Stimulated activated CD8-positive, alpha-beta memory T cell treated with anti-CD3 and anti-CD28 coated beads, Interleukin-12 subunit alpha, Interleukin-12 subunit beta, amount 100 ng/mL, for 1 hour (primary cell): ENCODE results near the gene XRN1.
"Not testable (repeated sequence)": the region's sequence is repeated elsewhere in the genome, so short reads cannot be mapped to it uniquely, and the experiment has no call there.

Source experiments
- DNase-seq: peaks from one replicate; pipeline ENCODE4 v3.0.0-alpha.2; 2020; ENCODE audit warnings: low read depth

Gene XRN1

DNA sequence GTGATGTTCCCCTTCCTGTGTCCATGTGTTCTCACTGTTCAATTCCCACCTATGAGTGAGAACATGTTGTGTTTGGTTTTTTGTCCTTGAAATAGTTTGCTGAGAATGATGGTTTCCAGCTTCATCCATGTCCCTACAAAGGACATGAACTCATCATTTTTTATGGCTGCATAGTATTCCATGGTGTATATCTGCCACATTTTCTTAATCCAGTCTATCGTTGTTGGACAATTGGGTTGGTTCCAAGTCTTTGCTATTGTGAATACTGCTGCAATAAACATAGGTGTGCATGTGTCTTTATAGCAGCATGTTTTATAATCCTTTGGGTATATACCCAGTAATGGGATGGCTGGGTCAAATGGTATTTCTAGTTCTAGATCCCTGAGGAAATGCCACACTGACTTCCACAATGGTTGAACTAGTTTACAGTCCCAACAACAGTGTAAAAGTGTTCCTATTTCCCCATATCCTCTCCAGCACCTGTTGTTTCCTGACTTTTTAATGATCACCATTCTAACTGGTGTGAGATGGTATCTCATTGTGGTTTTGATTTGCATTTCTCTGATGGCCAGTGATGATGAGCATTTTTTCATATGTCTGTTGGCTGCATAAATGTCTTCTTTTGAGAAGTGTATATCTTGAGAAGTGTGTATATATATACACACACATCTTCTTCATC, 123.4 kb downstream of the XRN1 start:
- DNase-seq = not testable (repeated sequence)

DNA sequence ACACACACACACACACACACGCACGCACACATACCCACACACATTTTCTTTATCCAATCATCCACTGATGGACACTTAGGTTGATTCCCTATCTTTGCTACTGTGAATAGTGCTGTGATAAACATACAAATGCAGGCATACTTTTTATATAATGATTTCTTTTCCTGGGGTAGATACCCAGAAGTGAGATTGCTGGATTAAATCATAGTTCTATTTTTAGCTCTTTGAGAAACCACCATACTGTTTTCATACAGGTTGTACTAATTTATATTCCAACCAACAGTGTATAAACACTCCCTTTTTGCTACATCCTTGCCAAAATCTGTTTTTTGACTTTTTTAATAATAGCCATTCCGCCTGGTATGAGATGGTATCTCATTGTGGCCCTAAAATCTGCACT, 127.9 kb downstream of the XRN1 start:
- no peak for DNase-seq

DNA sequence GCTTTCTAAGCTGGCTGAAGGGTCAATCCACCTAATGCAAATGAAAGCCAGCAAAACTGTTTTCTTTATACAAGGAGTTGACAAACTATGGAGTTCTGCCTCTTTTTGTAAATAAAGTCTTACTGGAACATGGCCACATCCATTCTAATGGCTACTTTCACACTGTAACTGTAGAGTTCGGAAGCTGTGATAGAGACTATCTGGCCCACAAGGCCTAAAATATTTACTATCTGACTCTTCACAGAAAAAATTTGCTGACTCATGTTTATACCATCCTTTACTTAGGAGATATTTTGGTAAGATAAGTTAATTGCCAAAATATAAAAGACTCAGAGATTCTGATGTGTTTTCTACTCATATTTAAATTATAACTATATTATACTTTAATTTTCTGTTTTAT, 128.7 kb downstream of the XRN1 start:
- no peak for DNase-seq

DNA sequence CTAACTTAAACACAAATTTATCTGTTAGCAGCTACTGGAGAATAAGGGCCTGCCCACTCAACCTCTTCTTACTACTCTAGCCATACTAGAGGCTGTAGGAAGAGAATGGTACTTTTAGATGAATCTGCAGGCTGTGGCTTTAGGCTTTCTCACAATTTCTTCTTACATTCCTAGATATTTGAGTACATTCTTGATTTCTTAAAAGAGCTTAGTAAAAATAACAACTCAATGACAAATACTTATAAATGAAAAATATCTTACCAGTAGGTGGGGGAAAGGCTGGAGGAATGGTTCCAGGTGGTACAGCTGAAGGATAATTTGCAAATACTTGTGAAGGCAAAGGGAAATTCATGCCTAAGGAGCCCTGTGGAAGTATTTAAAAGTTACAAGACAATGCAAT, 129.5 kb downstream of the XRN1 start:
- no peak for DNase-seq

DNA sequence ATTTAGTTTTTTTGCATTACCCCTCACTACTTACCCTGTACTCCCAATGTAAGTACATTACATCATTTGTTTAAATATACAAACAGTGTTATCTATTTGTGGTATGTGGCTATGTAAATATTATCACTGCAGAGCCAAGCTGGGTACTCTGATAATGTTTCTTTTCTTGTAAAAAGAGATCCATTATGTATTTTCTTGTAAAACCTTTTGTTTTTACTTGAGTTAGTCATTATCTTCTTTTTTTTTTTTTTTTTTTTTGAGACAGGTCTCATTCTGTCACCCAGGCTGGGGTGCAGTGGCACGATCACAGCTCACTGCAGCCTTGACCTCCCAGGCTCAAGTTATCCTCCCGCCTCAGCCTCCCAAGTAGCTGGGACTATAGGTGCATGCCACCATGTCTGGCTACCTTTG, 131.9 kb downstream of the XRN1 start:
- not testable (repeated sequence) for DNase-seq

DNA sequence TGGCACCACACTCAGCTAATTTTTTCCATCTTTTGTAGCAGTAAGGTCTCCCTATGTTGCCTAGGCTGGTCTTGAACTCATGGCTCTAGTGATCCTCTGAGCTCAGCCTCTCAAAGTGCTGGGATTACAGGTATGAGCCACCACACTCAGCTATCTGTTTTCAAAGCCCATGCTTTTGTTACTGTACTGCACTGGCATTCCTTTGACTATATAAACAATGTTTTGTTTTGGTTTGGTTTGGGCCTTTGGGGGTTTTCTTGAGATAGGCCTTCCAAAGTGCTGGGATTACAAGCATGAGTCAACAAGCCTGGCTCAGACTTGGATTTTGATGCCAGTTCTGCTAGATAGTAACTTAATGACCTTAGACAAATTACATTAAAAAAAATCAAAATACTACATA, 132.8 kb downstream of the XRN1 start:
- no peak for DNase-seq

DNA sequence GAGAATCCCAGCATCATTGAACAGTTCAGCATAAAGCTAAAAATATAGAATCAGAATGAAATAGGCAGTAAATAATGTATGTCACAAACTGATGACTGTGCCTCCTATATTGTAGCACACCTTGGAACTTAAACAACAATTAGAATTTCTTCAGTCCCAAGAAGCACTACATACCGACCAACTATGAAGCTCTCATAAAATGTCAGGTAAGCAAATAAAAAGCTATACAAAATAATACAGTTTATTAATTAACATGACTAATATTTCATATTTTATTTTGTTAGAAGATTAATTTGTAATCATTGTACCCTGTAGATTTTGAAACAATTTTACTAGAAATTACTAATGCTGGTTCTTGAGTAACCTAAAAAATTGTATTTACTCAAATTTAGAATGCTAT, 137.4 kb downstream of the XRN1 start:
- DNase-seq = no peak

DNA sequence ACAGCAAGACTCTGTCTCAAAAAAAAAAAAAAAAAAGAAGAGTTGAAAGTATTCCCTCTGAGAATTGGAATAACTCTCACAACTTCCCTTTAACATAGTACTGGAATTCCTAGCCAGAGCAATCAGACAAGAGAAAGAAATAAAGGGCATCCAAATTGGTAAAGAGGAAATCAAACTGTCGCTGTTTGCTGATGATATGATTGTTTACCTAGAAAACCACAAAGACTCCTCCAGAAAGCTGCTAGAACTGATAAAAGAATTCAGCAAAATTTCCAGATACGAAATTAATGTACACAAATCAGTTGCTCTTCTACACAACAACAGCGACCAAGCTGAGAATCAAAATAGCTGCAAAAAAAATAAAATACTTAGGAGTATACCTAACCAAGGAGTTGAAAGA, 145.0 kb downstream of the XRN1 start:
- not testable (repeated sequence) for DNase-seq

DNA sequence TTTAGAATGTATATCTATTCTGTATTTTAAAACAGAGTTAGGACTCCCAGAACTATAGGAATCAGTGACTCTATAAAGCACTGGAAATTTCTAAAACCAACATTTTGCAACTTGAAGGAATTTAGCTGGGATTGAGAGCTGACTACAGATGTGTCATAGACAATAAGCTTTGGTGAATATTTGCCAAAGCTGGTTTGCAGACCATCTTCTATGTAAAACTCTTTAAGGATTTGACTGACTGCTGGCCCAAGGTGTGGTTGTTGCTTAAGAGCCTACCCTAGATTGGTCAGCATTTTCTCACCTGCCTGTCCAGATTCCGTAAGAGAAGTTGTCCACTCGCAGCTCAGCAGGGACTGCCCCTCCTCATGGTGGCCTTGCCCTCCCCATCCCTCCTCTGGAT, 149.2 kb downstream of the XRN1 start:
- no peak for DNase-seq

DNA sequence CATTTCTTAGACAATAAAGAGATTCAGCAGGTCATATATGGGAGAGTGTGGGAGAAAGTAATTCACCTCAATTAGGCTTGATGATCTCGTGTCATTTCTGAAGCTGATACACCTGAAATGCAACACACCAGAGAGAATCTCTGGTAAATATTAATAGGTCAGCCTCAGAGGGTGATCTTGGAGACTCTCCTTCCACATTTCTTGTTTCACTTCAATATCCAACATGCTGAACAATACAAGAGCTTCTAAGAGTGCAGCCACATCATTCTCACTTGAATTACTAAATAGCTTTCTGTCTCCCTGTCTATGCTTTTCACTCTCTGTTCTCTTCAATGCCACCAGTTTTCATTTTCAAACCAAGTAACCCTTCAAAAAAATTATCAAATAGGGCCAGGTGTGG, 151.3 kb downstream of the XRN1 start:
- no peak for DNase-seq

DNA sequence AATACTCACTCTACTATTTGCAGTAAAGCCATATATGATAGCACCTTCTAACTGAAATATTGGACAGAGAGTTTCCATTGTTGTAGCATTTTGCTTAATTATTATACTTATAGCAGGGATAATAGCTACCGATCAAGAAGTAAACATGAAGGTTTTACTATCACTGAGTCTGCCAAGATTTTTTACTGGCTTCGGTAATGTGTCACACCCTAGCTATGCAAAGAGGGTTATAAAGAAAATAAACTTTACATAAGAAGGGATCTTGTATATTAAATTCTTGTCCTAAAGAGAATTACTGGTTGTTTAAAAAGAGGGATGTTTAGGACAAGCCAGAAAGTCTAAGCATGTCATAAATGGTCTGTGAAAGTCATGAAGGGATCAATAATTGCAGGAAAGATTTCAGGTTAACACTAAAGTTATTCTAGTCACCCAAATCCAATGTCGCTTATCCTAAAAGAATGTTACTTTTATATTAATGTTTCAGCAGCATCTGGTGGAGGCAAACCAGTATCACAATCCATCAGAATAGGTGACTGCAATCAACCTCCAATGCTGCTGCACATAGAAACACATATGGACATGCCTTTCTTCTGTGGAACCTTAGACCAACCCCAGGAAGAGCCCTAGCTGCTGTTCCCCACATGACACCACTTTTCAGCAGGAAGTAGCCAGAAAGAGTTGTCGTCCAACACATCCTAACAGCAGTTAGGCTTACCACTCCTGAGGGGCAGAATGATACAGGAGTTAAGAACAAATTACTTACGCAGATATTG, 159.8 kb downstream of the XRN1 start:
- DNase-seq = no peak

DNA sequence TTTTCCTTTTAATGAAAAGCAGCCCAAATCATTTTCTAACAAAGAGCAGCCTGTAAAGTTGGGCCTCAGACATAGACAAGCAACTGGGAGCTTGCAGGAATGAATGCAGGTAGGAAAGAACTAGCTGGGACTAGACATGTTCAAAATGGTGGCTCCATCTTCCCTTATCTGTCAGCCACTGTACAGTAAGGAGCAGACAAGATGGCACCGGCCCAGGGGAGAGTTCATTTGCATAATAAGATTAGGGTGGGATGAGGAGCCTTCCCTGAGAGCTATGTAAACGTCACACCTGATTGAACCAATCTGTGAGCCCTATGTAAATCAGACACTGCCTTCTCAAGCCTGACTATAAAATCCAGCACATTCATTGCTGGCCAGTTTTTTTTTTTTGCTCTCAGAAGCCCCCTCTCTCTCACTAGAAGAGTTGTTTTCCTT, 162.7 kb downstream of the XRN1 start:
- no peak for DNase-seq

DNA sequence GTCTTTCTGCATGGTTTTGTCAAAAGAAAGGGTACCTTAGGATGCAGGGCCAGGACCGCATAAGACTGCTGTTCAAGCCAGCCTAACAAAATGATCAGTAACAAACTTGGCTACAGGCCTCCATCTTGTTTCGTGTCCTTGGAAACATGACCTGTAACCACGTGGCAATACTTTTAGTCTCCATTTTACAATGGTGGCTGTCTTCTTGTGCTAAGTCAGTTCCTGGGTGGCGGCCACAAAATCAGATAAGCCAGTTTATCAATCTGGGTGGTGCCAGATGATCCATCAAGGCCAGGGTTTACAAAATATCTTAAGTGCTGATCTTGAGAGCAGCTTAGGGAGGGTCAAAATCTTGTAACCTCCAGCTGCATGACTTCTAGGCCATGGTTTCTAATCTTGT, 165.3 kb downstream of the XRN1 start:
- DNase-seq = no peak

DNA sequence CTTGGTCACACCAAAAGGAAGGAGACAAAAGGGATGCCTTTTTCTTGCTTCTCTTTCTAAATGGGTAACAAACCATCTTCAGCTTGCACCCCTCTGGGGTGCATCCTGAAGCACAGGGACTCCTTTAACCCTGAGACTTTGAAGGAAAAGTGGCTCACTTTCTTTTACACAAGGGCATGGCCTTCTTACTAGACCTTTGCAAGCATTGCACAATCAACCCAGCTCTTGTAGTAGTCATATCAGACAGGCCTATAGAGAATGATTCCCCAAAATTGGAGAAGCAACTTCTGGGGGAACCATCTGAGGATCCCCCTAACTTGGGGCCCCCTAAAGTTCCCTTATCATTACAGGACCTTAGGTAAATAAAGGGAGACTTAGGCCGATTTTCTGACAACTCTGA, 166.4 kb downstream of the XRN1 start:
- no peak for DNase-seq

DNA sequence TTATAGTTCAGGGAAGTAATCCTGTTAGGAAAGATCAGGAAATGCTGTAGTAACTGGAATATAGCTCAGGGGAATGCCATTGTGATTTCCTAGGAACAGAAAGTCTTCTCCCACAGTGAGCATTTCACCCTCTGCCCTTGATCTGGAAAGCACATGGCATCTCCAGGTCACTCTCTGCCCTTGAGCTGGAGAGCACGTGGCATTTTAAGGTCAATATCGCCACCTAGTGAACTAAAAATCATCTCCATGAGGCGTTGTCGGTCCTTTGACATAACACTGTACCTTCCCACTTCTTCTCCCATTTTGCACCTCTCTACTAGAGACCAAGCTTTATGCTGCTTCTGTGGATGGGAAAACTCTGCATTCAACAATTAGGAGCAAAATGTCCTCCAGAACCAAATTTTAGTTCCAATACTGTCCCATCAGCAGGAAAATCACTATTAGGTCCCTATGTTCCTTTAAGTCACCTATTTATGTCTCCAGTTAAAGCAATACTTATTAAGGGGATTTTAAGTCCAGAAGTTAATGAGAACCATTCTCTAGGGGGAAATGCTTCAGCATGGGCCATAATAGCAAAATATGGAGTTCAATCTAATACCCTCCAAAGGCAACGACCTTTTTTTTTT, 167.8 kb downstream of the XRN1 start:
- peak; percentile 4 for DNase-seq

DNA sequence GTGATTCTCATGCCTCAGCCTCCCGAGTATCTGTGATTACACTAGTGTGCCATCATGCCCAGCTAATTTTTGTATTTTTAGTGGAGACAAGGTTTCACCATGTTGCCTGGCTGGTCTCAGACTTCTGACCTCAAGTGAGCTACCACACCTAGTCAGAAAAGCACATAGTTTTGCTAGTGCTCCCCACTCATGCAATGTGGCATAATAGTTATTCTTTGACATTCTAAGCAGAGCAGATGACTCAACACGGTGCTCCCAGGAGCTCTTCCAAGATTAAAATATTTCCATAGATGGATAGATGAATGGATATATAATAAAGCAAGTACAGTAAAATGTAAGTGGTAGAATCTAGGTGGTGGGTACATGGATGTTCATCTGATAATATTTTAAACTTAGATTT, 169.4 kb downstream of the XRN1 start:
- no peak for DNase-seq

DNA sequence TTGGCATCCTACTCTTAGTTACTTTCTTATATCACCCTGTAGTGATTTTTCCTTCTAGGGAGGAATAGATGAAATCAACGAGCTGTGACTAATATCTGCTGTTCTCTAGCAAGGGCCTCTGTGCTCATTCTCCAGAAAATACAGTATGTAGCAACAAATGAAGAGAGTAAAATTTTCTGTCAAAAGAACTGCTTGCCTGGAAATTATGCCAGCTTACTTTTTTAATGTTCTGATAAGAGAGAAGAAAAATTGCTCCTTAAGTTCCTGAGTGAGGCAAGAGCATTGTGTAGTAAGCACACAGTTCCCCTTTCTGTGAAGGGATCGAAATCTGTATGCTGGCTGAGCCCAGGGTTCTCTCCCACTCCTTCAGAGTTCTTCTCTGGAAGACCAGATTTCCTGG, 171.1 kb downstream of the XRN1 start:
- DNase-seq = no peak

DNA sequence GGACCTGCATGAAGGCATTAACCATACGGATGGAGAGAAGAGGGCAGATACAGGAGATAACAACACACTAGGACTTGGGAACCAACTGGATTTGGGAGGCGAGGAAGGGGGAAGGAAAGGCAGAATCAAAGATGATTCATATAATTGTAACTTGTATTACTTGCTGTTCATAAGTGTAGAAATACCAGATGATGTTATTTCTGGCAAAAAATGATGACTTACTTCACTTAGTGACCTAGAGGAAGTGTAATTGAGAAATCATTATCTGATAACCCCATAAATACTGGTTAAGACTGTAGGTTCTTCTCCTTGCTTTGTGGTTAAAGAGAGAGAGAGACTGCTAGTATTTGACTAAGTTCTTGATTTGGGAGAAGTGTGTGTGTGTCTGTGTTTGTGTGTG, 172.0 kb downstream of the XRN1 start:
- DNase-seq = no peak

DNA sequence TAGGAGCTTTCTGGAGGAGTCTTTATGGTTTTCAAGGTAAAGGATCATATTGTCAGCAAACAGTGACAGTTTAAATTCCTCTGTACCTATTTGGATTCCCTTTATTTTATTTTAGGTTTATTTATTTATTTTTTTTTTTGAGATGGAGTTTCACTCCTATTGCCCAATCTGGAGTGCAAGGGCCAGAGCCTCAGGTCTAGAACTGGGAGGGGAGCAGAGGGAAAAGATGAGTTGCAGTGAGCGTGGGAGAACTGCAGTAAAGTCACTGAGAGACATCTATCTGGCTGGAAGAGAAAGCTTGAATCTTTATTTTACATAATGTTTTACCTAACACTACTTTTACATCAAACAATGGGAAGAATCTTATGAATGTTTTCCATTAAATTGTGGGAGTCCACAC, 172.9 kb downstream of the XRN1 start:
- DNase-seq = no peak

DNA sequence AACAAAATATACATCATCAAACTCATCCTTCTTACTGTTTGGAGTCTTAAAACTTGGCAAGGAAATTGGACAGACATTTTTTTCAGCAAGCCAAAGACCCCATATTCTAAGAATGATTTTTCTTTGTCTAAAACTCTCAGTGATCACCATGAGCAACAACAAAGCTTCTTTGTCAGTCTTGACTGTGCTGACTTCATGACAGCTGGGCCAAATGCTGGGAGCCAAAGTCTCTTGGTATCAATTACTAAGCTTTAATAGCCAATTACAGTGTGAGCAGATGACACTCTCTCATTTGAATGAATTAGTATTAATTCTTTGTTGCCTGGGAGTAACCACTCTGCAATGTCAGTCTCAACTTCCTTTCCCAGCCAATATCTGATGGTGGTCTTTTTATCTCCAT, 174.3 kb downstream of the XRN1 start:
- no peak for DNase-seq

DNA sequence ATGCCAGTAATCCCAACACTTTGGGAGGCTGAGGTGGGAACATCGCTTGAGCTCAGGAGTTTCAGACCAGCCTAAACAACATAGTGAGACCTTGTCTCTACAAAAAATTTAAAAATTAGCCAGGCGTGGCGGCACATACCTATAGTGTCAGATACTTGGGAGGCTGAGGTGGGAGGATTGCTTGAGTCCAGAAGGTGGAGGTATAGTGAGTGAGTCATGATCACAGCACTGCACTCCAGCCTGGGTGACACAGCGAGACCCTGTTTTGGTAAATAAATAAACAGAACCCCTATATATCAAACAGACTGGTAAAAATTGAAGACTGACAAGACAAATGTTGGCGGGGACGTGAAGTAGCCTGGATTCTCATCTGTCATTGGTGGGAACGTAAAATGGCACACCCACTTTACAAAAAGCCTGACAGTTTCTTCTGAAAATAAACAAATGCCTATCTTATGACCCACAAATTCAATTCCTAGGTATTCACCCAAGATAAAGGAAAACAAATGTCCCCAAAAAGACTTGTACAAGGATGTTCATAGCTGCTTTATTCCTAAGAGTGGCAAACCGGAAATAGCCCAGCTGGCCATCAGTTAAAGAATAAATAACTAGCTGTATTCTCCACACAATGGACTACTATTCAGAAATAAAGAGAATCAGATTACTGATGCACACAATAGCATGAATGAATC, 175.5 kb downstream of the XRN1 start:
- no peak for DNase-seq

DNA sequence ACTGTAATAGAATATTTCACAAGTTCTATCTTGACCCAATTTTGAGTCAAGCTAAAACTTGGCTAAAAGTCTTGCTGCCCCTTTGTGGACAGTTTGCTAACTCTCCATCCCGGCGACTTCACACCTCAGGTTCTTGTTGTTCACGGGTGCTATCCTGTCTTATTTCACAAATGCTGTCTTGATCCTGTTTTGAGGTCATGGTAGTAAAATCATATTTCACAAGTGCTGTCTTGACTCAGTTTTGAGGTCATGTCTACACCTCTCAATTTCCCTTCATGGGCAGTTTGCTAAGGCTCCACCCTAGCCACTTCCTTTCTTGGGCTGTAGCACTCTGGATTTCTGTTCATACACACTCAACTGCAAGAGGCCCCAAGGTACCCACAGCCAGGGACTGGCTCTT, 177.4 kb downstream of the XRN1 start:
- DNase-seq = peak; percentile 17

DNA sequence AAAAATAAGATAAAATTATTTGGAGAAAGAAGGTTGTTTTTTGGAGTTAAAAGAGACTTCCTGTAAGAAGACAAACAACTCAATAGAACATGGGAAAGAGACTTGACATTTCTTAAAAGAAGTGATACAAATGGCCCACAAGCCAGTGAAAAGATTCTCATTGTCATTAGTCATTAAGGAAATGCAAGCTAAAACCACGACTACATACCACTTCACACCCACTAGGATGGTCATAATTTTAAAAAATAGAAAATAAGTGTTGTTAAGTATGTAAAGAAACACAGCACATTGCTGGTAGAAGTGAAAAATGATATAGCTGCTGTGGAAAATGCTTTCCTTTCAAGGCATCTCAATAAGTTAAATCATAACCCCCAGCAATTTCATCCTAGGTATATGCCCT, 178.1 kb downstream of the XRN1 start:
- DNase-seq = no peak
